WI38 (cell line): ENCODE measurements around the gene SLC23A2.

Experiments used
- H3K4me3 ChIP-seq: 2 replicates; pipeline ENCODE4 v1.5.1; 2011; ENCODE audit warnings: low read depth, mild to moderate bottlenecking, control low read depth, low read length
- TF ChIP-seq, protein P1 (sequence below): IDR thresholded peaks from 2 replicates; pipeline ENCODE4 v1.5.1; 2012; ENCODE audit warnings: low read depth, mild to moderate bottlenecking, control low read depth, low read length

The SLC23A2 gene

DNA sequence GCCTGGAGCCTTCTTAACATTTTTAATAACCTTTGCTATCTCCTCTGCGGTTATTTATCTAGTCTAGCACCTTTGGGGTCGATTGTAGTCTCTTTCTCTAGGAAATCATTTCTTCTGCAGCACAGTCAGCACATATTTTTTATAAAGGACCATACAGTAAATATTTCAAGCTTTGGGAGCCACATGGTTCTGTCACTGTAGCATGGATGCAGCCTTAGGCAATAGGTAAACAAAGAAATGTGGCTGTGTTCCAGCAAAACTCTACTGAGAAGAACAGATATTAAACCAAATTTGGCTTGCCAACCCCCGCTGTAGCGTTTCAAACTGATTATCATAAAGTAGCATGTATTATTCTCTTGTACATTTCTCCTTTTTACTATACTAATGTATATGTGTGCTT lies 95.7 kb downstream of the SLC23A2 start:
- H3K4me3 ChIP-seq = no peak overlapping the region
- TF ChIP-seq, protein P1, sequence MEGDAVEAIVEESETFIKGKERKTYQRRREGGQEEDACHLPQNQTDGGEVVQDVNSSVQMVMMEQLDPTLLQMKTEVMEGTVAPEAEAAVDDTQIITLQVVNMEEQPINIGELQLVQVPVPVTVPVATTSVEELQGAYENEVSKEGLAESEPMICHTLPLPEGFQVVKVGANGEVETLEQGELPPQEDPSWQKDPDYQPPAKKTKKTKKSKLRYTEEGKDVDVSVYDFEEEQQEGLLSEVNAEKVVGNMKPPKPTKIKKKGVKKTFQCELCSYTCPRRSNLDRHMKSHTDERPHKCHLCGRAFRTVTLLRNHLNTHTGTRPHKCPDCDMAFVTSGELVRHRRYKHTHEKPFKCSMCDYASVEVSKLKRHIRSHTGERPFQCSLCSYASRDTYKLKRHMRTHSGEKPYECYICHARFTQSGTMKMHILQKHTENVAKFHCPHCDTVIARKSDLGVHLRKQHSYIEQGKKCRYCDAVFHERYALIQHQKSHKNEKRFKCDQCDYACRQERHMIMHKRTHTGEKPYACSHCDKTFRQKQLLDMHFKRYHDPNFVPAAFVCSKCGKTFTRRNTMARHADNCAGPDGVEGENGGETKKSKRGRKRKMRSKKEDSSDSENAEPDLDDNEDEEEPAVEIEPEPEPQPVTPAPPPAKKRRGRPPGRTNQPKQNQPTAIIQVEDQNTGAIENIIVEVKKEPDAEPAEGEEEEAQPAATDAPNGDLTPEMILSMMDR = no peak

DNA sequence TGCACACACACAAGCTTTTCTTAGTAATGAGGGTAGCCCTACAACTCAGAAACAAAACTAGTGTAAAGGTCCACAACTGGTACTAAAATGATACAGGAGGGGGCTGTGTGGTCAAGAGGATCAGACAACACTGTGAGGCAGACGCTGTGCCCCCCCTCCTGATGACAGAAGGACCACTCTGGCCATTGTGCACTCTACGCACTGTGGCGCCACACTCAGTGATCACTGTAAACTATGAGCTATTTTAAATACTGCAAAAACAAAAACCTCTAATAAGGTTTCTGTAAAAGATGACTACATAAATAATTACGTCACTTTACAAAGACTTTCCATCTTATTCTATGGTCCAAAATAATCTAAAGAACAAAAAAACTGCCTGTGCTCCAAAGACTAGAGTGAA lies 96.1 kb downstream of the SLC23A2 start:
- TF ChIP-seq, protein P1 = no peak

DNA sequence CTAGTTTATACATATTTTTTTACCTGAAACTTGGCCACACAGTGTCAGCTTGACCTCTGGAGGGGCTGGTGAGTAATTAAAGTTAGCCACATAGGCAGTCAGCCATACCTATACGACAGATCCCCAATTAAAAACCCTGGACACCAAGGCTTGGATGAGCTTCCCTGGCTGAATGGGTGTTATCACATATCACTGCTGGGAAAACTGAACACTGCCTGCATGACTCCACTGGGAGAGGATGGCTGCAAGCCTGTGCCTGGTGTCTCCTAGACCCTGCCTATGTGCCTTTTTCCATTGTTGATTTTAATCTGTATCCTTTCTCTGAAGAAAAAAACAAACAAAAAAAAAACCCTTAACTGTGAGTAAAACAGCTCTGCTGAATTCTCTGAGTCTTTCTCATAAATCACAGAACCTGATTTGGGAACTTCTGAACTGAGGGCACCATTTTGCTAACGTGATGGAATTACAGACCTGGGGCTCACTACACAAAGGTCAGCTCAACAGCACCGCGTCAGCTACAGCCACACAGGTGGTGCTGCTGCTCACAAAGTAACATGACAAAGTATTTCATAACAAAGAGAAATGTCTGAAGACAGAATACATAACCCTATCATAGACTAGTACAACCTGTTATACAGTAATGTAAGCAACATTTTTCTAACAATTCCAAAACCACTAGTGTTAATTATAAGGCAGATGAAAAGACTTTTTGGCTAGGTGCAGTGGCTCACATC lies 97.0 kb downstream of the SLC23A2 start:
- no peak overlapping the region for H3K4me3 ChIP-seq

More for the DNA sequence above, 96.1 kb downstream of the SLC23A2 start:
- no peak overlapping the region for H3K4me3 ChIP-seq

DNA sequence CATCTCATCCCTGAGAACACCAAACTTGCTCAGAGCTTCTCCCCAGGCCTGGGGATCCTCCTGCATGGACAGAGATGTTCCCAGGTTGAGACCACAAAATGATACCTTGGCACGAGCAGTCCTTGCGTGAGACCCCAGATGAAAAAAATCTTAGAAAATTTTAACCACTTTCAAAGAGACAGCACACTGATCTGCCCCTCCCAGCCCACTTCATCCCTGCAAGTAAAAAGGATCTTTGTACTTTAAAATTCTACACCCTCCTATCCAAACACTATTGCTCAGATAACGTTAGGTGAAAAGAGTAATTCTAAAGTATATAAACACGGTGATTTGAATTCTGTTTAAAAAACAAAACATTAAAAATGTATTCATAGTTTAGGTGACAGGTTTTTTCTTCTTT lies 98.5 kb downstream of the SLC23A2 start:
- TF ChIP-seq, protein P1 = no peak
- no peak overlapping the region for H3K4me3 ChIP-seq

More for the DNA sequence above, 97.0 kb downstream of the SLC23A2 start:
- TF ChIP-seq, protein P1 = no peak

DNA sequence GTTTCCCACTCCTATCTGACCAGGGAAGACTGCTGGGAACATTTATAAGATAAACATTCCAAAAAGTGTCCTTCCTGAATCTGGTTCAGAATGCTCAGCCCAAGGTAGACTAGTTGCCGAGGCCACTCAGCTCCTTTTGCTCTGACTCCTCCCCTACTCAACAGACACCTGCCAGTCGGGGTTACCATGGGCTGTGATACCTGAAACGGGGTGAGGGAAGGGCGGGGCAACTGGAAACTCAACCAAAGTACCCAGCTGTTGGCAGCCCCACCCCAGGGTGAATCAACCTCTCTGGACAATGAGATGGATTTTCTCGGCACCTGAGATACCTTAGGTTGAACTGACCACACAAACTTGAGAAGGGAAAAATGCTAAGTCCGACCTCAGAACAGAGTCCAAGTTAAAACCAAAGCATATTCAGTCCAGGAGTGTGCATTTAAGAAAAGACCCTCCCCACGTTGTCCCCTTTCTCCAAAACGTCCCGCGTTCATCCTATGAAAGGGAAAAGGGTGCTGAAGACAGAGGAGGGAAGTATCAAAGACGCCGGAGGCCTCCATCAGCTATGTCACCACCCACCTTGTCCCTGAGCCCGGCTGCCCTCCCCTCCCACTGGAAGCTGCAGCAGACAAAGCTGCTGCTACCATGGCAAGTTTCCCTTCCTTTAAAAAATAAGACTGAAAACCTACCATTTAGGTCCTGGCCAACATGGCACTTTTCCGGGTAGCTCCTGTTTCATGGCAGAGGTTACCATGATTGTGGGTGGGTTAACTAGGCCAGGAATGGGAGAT lies 100.1 kb downstream of the SLC23A2 start:
- TF ChIP-seq, protein P1 = no peak
- no peak overlapping the region for H3K4me3 ChIP-seq

DNA sequence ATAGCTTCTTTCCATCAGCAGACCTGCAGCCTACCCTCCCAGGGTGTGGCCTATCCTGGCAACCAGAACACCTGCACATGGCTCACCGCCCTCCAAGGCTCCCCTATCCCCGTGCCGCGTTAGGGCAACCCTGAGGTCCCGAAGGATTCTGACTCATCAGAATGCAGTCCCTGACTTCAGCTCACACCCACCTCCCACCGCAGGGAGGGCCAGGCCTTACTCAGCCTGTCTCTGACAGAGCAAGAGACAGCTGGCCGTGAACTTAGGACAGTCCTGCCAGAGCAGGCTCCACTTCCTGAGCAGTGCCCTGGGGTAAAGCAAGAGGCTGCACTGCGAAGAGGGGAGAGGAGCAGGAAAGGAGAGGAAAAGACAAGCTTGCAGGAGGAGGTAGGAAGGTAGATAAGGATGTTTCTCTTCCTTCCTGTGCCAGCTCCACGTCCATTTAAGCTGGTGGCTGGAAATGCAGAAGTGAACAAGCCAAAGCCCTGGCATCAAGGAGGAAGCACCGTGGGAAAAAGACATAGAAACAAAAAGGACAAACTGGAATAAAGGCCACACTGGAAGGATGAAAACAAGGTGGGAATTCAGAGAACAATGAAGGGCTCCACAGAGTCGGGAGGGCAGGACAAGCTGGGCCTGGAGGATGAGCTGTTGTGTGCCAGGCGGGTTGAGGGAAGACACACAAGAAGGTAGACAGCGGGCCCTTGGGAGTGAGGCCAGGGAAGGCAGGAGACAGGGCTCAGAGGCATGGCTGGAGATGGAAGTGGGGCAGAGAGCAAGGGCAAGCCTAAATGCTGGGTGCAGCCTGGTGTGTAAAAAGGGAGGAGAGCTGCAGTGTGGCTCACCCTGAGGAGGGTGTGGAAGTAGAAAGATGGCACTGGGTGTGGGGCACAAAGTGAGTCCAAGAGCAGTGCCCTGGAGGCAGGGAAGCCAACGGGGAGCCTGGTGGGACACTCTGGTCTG lies 102.7 kb downstream of the SLC23A2 start:
- TF ChIP-seq, protein P1 = no peak

More for the DNA sequence above, 102.7 kb downstream of the SLC23A2 start:
- H3K4me3 ChIP-seq = no peak overlapping the region
